ENCODE data around the gene TSPEAR. TPM values are rescaled to one million over a fixed set of nuclear protein-coding genes. Genes with fewer than 3 reads are reported as not detected.
"Not testable (repeated sequence)": the region's sequence is repeated elsewhere in the genome, so short reads cannot be mapped to it uniquely, and the experiment has no call there.

TSPEAR gene
- total and polyA plus RNA-seq, 4 experiments from 2014 or later: 0.07 TPM; not detected in 3

DNA sequence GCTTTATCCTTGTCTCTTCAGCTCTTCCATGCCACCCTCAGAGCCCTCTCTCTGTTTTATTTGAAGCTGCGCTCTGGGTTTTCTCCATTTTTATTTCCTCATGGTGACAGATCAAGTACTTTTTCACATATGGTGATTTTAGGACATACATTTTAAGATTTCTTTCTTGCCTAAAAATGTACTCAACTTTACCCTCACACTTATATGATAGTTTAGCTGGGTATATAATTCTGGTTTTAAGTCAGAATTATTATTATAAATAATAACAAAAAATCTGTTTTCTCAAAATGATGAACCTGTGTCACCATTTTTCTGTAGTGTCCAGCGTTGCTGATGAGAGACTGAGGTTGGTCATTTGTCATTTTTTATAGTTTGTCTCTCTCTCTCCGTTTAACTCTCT is 130.2 kb downstream of the TSPEAR start:
- intact Hi-C loops (cut with micrococcal nuclease): no loop called here
- Mint-ChIP-seq H3K4me1 (peaks cover 13 to 21% (median 16%) of the 10 kb centered on the region in 4 donors), H3K4me3 (peak overlapping the region in 1 of 8 donors; percentile 54), H3K27me3 (peaks cover 5 to 8% of the 10 kb centered on the region in 2 donors), H3K9me3 (peaks cover 0 to 42% (median 35%) of the 10 kb centered on the region in 8 donors), H3K27ac (no peak overlapping the region), H3K36me3 (peaks cover 0 to 4% of the 10 kb centered on the region in 2 donors)
- no peaks in the 10 kb centered on the region for H3K36me3 ChIP-seq (ENCODE audit: insufficient read depth, low read length)
- peaks cover 5% of the 10 kb centered on the region for H3K4me1 ChIP-seq (ENCODE audit: insufficient read depth, low read length)
- no peak overlapping the region for H3K4me3 ChIP-seq (ENCODE audit: low read length in 2 of 2)
- H3K9me3 ChIP-seq (ENCODE audit: control insufficient read depth in 1 of 2, low read length in 2 of 2): peaks cover 0 to 4% of the 10 kb centered on the region in 2 donors
- ChIA-PET CTCF (ENCODE audit: partially characterized antibody) (no interaction called here), POLR2A (ENCODE audit: partially characterized antibody) (no interaction called here)
- no peaks in the 10 kb centered on the region for H3K27me3 ChIP-seq (ENCODE audit: insufficient read depth, low read length)
- H3K27ac ChIP-seq (ENCODE audit: low read depth, low read length): no peak overlapping the region
- no peak for DNase-seq

DNA sequence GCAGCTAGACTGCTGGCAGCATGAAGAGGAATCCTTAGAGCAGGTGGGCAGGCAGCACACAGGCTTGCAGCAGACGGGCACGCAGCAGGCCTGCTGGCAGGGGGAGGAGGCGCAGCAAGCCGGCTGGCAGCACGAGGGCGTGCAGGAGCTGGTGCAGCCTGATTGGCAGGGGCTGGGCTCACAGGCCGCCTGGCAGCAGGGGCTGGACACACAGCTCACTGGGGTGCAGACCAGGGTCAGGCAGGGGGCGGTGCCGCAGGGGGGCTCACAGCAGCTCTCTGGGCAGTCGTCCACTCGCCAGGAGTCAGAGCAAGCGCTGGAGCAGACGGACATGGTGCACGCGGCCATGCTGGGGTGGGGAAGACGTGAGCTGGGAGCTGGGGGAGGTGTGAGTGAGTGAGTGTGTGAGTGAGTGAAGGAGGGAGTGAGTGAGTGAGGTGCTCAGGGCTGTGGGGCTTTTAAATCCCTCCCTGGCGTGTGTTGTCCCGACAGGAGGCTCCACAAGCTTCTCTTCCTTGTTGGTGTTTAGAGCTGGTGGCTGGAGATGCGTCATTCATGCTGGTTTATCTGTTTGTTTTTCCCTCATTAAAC is 131.0 kb downstream of the TSPEAR start, which contains the start of gene KRTAP10-5:
Gene KRTAP10-5 (minus strand): TSS at position 374 of the 591 bp plus-strand sequence. CDS start 26 bp downstream, at position 348.
- H3K4me3 ChIP-seq (ENCODE audit: low read length in 2 of 2); POLR2A ChIA-PET (ENCODE audit: partially characterized antibody); H3K36me3 ChIP-seq (ENCODE audit: insufficient read depth, low read length); H3K27me3 ChIP-seq (ENCODE audit: insufficient read depth, low read length); DNase-seq; intact Hi-C loops (cut with micrococcal nuclease); H3K36me3 Mint-ChIP-seq; H3K4me1 ChIP-seq (ENCODE audit: insufficient read depth, low read length); CTCF ChIA-PET (ENCODE audit: partially characterized antibody); H3K27me3 Mint-ChIP-seq; H3K9me3 ChIP-seq (ENCODE audit: control insufficient read depth in 1 of 2, low read length in 2 of 2); H3K27ac ChIP-seq (ENCODE audit: low read depth, low read length): not testable (repeated sequence)
- peak within 1 kb of the TSS in 3 of 7 donors; percentile 22 to 68 (median 35) for H3K27ac Mint-ChIP-seq
- peaks cover 13 to 21% (median 17%) of the 10 kb centered on the region in 4 donors for H3K4me1 Mint-ChIP-seq
- peaks cover 0 to 43% (median 38%) of the 10 kb centered on the region in 8 donors for H3K9me3 Mint-ChIP-seq
- peak within 1 kb of the TSS in 1 of 8 donors; percentile 54 for H3K4me3 Mint-ChIP-seq

DNA sequence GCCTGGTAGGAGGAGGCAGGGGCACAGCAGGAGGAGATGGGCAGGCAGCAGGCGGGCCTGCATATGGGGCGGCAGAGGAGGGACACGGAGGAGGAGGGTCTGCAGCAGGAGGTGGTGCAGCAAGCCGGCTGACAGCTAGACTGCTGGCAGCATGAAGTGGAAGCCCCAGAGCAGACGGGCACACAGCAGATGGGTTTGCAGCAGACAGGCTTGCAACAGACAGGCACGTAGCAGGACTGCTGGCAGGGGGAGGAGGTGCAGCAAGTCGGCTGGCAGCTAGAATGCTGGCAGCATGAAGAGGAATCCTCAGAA is 131.6 kb downstream of the TSPEAR start:
- H3K9me3 ChIP-seq (ENCODE audit: control insufficient read depth in 1 of 2, low read length in 2 of 2): peaks cover 0 to 4% of the 10 kb centered on the region in 2 donors
- no peaks in the 10 kb centered on the region for H3K36me3 ChIP-seq (ENCODE audit: insufficient read depth, low read length)
- no peak overlapping the region for H3K4me3 ChIP-seq (ENCODE audit: low read length in 2 of 2)
- peaks cover 5% of the 10 kb centered on the region for H3K4me1 ChIP-seq (ENCODE audit: insufficient read depth, low read length)
- H3K4me3 Mint-ChIP-seq: peak overlapping the region in 1 of 8 donors; percentile 43
- no peak overlapping the region for H3K27ac ChIP-seq (ENCODE audit: low read depth, low read length)
- no peak for DNase-seq
- CTCF ChIA-PET (ENCODE audit: partially characterized antibody): no interaction called here
- H3K36me3 Mint-ChIP-seq: peaks cover 0 to 4% of the 10 kb centered on the region in 2 donors
- peaks cover 0 to 2% of the 10 kb centered on the region in 2 donors for H3K27me3 Mint-ChIP-seq
- H3K27ac Mint-ChIP-seq: peak overlapping the region in 1 of 7 donors; percentile 29
- intact Hi-C loops (cut with micrococcal nuclease): no loop called here
- H3K4me1 Mint-ChIP-seq: peaks cover 14 to 24% (median 16%) of the 10 kb centered on the region in 4 donors
- POLR2A ChIA-PET (ENCODE audit: partially characterized antibody): no interaction called here
- no peaks in the 10 kb centered on the region for H3K27me3 ChIP-seq (ENCODE audit: insufficient read depth, low read length)
- peaks cover 0 to 43% (median 38%) of the 10 kb centered on the region in 8 donors for H3K9me3 Mint-ChIP-seq

DNA sequence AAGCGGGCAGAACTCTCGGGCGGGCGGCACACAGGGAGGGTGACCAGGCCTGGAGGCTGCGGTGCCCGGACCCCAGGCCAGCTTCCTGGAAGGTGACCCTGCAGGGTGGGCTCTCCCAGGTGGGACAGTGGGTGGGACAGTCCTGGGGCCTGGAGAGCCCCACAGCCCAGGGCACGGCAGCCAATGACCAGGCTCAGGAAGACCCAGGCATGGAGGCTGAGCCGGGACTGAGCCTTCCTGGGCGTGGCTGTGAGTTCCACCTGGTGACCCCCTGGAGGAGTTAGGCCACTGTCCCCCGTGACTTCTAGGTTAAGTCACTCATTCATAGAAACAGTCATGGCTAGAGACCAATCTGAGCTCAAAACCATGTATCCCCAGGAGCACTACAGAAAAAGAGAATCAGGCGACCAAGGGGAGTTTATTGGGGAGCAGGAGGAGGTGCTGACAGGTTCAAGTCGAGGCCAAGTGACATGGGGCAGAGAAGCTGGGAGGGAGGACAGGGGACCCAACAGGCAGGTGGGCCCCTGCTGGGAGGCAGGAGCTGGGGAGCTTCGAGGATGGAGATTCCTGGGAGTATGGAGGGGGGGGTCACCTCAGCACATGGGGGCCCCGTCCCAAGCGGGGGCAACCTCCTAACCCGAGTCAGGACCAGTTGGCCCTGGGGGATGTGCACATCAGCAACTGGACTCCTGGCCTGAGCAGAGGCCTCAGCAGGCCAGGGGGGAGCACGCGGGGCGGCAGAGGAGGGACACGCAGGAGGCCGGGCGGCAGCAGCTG is 132.1 kb downstream of the TSPEAR start:
- peaks cover 0 to 4% of the 10 kb centered on the region in 2 donors for H3K36me3 Mint-ChIP-seq
- Histone ChIP-seq H3K36me3 (ENCODE audit: insufficient read depth, low read length) (no peaks in the 10 kb centered on the region), H3K4me3 (ENCODE audit: low read length in 2 of 2) (no peak overlapping the region), H3K4me1 (ENCODE audit: insufficient read depth, low read length) (peaks cover 4% of the 10 kb centered on the region), H3K27ac (ENCODE audit: low read depth, low read length) (no peak overlapping the region), H3K9me3 (ENCODE audit: control insufficient read depth in 1 of 2, low read length in 2 of 2) (peaks cover 0 to 4% of the 10 kb centered on the region in 2 donors), H3K27me3 (ENCODE audit: insufficient read depth, low read length) (no peaks in the 10 kb centered on the region)
- ChIA-PET POLR2A (ENCODE audit: partially characterized antibody) (no interaction called here), CTCF (ENCODE audit: partially characterized antibody) (no interaction called here)
- no peak for DNase-seq
- H3K4me3 Mint-ChIP-seq: no peak overlapping the region
- H3K9me3 Mint-ChIP-seq: peaks cover 0 to 43% (median 38%) of the 10 kb centered on the region in 8 donors
- intact Hi-C loops (cut with micrococcal nuclease): no loop called here
- H3K27ac Mint-ChIP-seq: peak overlapping the region in 1 of 7 donors; percentile 68
- H3K27me3 Mint-ChIP-seq: peaks cover 2 to 3% of the 10 kb centered on the region in 2 donors
- peaks cover 10 to 26% (median 15%) of the 10 kb centered on the region in 4 donors for H3K4me1 Mint-ChIP-seq

DNA sequence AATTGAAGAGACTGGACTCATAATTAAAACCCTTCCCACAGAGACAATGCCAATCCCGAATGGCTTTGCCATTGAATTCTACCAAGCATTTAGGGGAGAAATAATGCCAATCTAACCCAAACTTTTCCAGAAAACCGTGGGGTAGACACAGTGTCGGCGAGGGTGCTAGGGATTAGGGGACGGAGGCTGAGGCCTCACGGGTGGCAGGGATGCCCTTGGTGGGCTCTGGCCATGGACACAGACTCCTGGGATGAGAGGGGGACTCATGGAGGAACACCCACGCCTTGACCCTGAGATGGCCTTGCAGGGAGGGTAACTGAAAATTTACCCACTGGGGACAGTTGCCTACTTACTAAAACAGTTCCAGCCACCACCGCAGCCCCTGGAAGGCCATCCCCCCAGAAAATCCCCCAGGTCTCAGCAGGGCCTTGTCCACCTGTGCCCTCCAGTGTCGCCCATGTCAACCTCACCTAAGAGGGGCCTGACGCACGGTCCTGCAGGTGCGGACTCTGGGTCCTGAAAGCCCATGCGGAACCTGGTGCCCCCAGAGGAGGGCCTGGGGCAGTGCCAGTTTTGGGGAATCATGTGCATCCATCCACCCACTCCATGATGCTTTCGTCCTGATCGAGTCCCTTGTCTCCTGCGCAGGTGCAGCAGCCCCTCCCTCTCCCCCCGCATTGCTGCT is 132.9 kb downstream of the TSPEAR start:
- H3K9me3 ChIP-seq (ENCODE audit: control insufficient read depth in 1 of 2, low read length in 2 of 2): peaks cover 0 to 4% of the 10 kb centered on the region in 2 donors
- peaks cover 3 to 20% (median 8%) of the 10 kb centered on the region in 4 donors for H3K4me1 Mint-ChIP-seq
- POLR2A ChIA-PET (ENCODE audit: partially characterized antibody): no interaction called here

DNA sequence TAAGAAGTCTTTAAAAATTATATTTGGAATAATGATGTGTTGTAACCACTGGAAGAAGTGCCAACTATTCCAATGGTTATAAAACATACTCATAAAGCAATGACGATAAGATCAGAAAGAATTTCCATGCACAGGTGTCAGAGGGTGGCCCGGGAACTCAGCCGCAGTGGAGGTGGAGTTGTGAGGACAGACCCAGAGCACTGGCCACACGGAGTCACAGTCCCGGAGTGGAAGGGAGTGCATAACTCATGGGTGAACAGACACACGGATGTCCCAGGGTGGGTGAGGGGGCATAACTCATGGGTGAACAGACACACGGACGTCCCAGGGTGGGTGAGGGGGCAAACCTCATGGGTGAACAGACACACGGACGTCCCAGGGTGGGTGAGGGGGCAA is 135.3 kb downstream of the TSPEAR start:
- no peaks in the 10 kb centered on the region for H3K4me1 ChIP-seq (ENCODE audit: insufficient read depth, low read length)
- peaks cover 0 to 36% (median 27%) of the 10 kb centered on the region in 8 donors for H3K9me3 Mint-ChIP-seq
- no peaks in the 10 kb centered on the region for H3K36me3 ChIP-seq (ENCODE audit: insufficient read depth, low read length)
- H3K36me3 Mint-ChIP-seq: peaks cover 0 to 4% of the 10 kb centered on the region in 2 donors
- H3K4me1 Mint-ChIP-seq: peaks cover 0 to 10% (median 5%) of the 10 kb centered on the region in 4 donors
- H3K27me3 ChIP-seq (ENCODE audit: insufficient read depth, low read length): no peaks in the 10 kb centered on the region
- no peak for DNase-seq
- no peak overlapping the region for H3K4me3 ChIP-seq (ENCODE audit: low read length in 2 of 2)
- no peak overlapping the region for H3K27ac ChIP-seq (ENCODE audit: low read depth, low read length)
- intact Hi-C loops (cut with micrococcal nuclease): no loop called here
- H3K27me3 Mint-ChIP-seq: peaks cover 2 to 6% of the 10 kb centered on the region in 2 donors
- ChIA-PET CTCF (ENCODE audit: partially characterized antibody) (interaction anchor here (3.2 kb wide), 1 partner anchor 167 kb away, joined by 7 read pairs; no protein-coding TSS in a partner anchor), POLR2A (ENCODE audit: partially characterized antibody) (no interaction called here)
- H3K9me3 ChIP-seq (ENCODE audit: control insufficient read depth in 1 of 2, low read length in 2 of 2): no peaks in the 10 kb centered on the region
- no peak overlapping the region for H3K4me3 Mint-ChIP-seq
- H3K27ac Mint-ChIP-seq: no peak overlapping the region

More for the DNA sequence above, 132.9 kb downstream of the TSPEAR start:
- Mint-ChIP-seq H3K27ac (peak overlapping the region in 1 of 7 donors; percentile 3), H3K36me3 (peaks cover 0 to 4% of the 10 kb centered on the region in 2 donors), H3K4me3 (no peak overlapping the region), H3K9me3 (peaks cover 0 to 43% (median 38%) of the 10 kb centered on the region in 8 donors), H3K27me3 (peaks cover 2 to 3% of the 10 kb centered on the region in 2 donors)
- no peak overlapping the region for H3K4me3 ChIP-seq (ENCODE audit: low read length in 2 of 2)
- intact Hi-C loops (cut with micrococcal nuclease): no loop called here
- no peak overlapping the region for H3K27ac ChIP-seq (ENCODE audit: low read depth, low read length)
- H3K27me3 ChIP-seq (ENCODE audit: insufficient read depth, low read length): no peaks in the 10 kb centered on the region
- CTCF ChIA-PET (ENCODE audit: partially characterized antibody): no interaction called here
- no peak for DNase-seq
- H3K36me3 ChIP-seq (ENCODE audit: insufficient read depth, low read length): no peaks in the 10 kb centered on the region
- no peaks in the 10 kb centered on the region for H3K4me1 ChIP-seq (ENCODE audit: insufficient read depth, low read length)

All from CD4-positive, alpha-beta memory T cell (primary cell).